ENCODE measurements around the gene GPR146.

GPR146 gene

DNA sequence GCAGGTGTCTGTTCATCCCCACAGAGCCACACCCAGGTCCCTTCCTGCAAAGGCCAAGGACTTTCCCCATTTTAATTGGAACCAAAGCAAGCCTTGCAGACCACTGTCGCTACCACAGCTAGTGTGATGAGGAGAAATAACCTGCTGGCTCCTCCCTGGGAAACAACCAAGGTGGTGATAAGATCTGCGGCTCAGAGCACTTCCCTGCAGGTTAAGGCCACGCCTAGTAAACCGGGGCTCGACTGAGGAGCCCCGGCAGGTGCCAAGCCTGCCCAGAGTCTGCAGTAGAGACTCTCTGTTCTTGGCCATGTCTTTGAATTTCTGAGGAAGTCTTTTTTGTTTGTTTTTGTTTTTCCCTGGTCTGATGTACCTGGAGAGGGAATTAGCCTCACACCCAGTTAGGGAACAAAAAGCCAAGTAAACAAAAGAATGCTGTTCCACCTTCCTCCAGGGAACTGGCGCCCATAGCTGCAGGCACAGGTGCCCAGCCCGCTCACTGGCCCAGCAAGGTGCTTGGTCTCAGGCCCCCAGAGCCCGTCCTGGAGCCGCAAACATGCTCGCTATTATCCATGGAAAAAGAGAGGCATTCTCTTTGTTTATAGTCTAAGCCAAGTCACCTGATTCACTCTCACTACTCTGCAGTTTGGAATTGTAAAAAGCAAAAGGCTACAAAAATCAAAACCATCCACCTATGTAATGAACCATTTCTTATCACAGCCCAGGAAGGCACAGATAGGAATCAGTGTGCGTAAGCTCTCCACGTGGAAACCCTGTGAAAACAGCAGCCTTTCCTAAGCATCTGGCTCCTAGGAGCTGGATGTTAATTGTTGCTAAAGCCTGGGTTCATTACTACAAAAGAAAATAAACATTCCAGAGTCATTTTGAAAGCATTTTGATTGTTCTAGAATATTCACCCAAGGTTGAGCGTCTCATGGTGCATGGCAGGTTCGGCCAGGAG, 2.7 kb downstream of the GPR146 start:
- no peak for DNase-seq

DNA sequence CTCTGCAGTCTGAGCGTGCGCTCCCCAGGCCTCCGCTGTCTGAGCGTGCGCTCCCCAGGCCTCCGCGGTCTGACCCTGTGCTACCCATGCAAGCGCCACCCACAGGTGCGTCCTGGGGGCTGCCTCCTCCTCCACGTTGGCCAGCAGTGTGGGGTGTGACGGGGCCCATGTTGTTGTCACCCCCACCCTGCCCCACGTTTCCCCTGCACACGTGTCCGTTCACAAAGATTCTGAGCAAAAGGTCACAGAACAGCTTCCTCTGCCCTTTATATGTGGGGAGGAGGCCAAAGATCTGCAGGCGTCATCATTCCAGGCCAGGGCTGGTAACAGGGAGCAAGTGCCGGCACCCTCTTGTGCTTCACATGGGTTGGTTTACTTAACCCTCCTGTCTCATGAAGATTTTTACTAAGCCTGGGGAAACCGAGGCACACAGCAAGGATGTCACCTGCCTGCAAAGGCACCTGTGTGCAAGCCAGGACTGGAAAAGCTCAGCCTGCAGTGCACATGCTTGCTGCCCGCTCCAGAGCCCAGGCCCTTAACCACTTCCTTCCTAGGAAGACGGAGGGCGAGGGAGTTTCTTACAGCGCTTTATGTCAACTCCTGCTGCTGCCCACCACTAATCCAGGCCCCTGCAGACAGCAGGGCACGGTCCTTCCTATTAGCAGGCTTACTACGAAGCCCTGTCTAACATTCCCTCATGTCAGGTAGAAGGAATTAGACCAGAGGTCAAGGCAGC, 4.8 kb downstream of the GPR146 start:
- no peak for DNase-seq

DNA sequence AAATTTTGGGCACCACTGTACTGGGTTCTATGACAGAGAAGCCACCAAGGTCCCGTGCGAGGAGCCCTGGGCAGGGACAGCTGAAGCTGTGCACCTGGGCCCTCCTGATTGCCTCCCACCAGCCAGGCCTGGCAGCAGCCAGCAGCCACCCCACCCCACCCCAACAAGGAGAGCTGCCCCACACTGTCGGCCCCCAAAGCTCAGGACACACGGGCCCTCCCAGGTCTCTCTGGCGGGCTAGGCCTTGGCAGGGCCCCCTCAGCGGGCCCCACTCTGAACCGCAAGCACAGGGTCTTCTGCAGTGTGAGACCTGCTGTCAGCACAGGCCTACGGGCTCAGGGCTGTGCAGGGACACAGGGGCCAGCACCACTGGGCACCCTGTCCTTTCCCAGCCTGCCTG, 5.5 kb downstream of the GPR146 start:
- DNase-seq: no peak

DNA sequence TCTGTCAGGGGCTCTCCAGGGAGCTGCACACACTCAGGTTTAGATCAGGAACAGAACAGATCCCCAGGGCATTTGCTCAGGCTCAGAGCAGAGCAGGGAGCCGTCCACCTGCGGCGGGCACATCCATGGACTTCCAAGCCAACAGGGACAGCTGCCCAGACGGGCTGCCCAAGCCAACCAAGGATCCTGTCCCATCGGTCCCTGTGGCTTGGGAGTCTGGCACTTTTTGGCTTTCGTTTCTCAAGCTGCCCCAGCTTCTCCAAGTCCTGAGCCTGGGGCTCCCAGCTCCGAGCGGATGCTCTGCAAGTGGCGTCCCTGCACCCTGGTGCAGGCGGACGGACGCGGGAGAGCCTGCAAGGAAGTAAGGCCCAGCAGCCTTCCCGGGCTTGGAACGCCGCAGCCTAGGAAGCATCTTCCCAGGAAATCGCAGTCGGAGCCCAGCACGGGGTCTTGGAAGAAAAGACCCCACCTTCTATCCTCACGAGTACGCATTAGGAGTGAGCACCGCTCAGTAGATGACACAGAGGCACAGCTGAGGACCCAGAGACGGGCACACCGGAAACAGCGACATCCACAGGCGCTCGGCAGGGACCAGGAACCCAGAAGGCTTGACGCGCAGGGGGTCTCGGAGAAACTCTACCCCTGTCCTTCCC, 6.0 kb downstream of the GPR146 start:
- DNase-seq: no peak

DNA sequence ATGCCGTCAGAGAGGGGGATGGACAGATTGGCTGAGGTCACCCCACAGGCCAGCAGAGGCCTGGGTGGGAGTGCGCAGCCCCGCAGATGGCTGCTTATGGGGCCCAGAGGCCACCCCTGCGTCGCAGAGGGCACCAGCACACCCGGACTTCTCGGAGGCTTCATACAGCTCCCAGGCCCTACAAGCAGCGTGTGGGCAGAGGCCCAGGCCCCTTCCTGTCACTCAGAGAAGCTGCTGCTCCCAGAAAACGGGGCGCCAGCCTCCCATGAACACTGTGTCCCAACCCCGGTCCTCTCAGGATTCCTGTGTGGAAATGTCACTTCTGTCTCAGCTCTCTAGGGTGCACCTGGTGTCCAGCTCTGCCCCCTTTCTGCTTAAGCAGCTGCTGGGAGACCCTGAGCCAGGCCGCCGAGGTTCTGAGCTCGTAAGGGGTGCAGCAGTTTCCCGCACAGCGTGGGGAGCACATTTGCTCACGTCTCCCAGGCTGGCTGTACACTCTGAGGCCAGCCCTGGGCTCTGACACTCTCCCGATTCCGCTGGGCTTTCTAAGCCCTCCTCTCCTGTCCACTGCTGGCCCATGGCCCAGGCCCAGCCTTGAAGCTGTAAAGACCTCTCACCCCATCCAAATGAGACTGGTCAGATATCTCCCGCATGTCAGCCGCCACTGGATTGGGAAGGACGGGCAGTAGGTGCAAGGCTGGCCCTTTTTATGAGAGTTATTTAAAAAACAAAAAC, 6.8 kb downstream of the GPR146 start:
- no peak for DNase-seq

DNA sequence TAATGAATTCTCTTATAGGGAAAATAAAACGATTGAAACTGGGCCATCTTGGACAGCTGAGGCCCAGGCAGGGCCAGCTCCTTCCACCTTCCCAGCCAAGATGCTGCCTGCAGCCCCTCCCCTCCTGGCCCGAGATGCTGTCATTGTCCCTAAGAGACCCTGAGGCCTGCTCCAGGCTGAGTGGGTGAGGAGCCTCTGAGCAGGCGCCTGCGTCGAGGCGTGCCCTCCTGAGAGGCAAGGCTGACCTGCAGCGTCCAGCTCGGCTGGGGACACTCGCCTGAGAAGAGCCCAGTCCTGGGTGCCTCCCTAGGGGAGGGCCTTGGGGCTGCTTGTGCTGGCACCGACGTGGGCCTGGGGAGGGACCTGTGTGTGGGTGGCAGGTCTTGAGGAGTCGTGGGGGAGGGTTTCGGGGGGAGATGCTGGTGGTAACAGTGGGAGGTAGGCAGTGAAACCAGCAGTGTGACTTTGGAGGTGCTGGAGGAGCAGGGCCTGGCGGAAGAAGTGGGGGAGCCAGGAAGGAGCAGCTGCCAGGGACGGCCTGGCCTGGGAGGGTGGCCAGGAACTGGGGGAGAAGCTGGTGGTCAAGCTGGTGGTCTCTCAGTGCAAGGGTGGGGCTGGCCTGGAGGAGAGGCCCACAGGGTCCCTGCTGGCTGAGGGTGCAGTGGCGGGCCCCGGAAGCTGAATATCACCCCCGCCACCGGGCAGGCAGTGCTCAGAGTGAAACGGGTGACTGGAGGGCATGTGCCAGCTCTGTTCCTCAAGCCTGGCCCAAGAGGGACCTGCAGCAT, 7.9 kb downstream of the GPR146 start:
- no peak for DNase-seq

DNA sequence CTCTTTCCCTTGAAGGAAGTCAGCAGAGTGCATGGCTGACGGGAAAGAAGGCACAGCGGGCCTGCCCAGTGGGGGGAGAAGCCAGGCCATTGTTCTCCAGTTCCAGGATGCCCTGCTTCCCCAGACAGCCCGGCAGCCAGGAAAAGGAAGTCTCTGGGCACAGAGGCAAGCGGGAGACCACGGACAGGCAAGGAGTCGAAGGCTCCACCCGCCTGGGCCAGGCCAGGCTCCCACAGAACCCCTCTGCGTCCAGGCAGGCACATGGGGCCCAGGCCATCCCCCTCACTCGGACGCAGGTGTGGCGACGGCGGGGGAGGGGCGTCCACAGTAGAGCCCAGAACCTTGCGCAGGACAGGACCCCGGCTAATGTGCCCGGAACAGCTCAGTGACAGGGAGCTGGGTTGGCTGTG, 8.7 kb downstream of the GPR146 start:
- no peak for DNase-seq

DNA sequence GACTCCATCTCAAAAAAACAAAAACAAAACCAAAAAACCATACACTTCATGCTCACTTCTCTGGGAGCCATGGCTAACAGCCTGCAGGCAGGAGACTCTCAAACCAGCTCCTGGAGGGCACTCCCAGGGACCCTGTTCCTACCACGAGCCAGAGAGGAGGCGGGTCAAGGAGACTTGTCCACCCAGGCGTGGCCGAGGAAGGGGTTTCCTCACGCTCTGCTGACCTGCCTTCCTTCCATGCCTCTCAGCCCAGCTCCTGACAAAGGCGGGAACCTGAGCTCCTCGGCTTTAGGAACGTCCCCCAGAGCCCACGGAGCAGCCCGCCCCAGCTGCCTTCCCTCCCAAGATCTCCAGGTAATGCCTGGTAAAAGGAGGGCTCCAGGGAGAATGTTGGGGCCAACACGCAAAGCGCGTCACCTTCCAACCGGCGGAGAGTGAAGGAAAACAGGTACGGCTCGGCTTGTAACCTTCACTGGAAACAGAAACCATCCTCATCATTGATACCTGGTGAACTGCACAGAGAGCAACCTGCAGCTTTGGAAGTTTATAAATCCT, 9.5 kb downstream of the GPR146 start:
- no peak for DNase-seq

DNA sequence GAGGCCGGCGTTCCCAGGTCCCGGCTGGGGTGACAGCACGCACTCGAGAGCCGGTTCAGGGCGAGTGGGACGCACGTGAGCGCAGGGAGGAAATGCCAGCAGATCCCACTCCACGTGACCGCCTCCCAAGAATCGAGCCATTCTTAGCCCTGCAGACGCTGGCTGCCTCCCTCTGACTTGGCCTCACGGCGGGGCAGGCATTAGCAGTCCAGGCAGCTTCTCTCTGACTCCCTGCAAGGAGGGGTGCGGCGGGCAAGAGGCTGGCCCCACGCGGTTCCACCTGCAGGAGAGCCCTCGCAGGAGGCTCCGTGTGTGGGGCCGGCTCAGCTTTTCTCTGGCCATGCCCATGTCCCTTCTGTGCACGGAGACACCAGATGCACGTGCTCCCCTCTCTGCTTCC, 10.1 kb downstream of the GPR146 start:
- no peak for DNase-seq

DNA sequence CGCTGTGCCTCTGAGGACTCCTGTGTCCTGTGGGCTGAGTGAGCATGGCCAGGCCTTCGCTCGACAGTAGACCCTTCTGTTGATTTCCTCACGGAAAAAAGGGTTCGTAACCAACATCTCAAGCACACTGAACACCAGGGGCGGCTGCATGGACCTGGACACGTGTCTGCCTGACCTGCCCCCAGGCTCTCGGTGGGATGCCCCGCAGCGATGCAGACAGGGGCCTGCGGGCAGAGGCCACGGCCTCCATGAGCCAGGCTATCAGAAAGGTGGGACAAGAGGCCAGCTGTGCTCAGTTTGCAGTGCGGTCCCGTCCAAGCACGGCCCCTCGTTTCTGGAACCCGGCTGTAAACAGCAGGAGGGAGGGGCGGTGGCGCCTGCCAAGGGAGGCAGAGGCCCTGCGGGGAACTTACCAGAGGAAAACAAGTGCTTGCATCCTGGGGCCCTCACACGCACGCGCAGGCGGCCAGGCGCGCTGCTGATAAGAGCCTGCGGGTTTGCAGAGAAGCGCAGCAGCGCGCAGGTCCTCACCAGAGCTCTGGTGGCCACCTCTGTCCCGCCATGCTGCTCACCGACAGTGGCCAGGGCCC, 10.6 kb downstream of the GPR146 start:
- DNase-seq: no peak

DNA sequence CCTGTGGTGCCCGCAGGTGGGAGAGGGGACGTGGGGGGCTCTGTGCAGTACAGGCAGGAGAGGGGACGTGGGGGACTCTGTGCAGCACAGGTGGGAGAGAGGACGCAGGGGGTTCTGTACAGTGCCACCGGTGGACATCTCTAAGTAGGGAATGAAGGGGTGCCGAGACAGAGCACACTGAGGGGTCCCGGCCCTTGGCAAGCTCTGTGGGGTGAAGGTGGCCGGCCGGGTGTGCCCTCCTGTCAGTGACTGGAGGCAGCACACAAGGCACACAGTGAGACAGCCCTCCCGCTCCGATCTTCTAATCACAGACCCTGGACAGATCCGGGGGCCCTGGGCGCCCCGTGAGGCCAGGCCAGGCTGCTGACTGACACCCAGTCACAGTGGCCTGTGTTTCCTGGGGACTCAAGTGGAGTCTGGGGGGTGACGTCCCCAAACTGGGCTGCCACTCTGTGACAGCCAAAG, 11.2 kb downstream of the GPR146 start:
- DNase-seq: no peak

DNA sequence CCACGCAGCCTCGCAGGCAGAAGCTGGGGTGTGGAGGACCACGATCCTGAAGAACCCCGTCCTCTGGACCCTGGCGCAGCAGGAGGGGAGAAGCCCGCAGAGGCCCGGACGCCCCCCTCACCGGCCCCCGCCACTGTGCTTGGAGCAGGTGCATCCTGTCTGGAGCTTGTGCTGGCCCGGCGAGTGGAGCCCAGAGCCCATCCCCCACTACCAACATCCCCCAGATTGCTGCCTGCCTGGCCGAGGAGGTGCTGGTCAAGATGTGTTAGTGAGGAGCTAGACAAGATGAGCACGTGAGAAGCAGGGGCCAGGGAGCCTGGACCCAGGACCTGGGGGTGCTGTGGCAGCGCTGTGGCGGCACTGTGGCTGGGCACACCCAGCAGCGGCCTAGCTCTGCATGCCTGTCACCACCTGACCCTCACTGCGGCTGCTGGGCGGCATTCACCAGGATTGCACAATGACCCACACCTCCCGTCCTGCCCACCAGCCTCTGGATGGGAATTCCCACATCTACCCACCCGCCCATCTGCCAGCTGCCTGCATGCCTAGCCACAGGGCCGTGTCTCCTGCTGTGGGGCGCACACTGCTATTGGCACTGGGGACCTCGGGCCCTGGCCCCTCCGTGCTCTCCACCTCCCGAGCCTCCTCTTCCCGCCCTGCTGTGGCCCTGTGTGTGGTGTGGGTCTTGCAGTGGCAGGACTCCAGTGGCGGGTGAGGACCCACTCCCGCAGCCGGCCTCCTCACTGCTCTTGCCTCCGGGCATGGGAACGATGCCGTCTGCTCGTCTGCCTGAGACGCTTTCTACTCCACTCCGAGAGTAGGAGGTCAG, 11.8 kb downstream of the GPR146 start:
- no peak for DNase-seq

DNA sequence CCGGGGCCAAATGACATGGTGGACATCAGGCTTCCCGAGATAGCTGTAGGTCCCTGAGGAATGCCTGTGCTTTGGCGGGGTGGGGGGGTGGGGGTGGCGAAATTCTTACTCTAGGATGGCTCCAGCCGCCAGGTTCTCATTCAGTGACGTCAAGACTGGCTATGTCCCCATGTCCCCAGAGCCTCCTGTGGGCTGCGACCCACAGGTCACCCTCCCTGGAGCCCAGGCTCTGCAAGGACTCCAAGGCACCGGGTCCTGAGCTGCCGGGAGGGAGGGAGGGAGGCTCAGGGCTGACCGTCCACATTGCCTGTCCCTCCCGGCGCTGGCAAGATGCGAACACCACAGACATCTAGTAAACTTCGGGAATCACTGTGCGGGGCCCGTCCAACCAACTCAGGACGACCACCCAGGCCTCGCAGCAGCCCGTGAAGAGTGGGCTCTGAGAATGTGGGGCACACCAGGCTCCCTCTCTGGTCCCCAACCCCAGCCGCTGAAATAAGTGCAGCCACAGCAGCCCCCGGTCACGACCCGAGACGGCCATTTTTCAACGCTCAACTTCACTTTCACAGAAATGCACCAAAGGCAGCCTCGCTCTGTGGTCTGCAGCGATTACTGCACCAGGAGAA, 12.6 kb downstream of the GPR146 start:
- DNase-seq: no peak

DNA sequence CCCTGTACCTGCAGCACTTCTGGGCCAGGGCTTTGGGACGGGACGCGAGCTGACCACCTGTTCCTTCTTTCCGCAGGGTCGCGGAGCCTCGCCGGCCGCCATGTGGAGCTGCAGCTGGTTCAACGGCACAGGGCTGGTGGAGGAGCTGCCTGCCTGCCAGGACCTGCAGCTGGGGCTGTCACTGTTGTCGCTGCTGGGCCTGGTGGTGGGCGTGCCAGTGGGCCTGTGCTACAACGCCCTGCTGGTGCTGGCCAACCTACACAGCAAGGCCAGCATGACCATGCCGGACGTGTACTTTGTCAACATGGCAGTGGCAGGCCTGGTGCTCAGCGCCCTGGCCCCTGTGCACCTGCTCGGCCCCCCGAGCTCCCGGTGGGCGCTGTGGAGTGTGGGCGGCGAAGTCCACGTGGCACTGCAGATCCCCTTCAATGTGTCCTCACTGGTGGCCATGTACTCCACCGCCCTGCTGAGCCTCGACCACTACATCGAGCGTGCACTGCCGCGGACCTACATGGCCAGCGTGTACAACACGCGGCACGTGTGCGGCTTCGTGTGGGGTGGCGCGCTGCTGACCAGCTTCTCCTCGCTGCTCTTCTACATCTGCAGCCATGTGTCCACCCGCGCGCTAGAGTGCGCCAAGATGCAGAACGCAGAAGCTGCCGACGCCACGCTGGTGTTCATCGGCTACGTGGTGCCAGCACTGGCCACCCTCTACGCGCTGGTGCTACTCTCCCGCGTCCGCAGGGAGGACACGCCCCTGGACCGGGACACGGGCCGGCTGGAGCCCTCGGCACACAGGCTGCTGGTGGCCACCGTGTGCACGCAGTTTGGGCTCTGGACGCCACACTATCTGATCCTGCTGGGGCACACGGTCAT, 13.3 kb downstream of the GPR146 start:
- DNase-seq: no peak

DNA sequence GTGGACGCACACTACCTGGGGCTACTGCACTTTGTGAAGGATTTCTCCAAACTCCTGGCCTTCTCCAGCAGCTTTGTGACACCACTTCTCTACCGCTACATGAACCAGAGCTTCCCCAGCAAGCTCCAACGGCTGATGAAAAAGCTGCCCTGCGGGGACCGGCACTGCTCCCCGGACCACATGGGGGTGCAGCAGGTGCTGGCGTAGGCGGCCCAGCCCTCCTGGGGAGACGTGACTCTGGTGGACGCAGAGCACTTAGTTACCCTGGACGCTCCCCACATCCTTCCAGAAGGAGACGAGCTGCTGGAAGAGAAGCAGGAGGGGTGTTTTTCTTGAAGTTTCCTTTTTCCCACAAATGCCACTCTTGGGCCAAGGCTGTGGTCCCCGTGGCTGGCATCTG, 14.0 kb downstream of the GPR146 start:
- DNase-seq: no peak

DNA sequence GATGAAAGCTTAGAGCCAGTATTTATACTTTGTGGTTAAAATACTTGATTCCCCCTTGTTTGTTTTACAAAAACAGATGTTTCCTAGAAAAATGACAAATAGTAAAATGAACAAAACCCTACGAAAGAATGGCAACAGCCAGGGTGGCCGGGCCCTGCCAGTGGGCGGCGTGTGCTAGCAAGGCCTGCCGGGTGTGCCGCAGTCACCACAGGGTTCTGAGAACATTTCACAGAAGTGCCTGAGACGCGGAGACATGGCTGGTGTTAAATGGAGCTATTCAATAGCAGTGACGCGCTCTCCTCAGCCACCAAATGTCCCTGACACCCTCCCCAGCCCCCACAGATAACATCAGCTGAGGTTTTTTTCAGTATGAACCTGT, 14.5 kb downstream of the GPR146 start:
- DNase-seq: no peak

DNA sequence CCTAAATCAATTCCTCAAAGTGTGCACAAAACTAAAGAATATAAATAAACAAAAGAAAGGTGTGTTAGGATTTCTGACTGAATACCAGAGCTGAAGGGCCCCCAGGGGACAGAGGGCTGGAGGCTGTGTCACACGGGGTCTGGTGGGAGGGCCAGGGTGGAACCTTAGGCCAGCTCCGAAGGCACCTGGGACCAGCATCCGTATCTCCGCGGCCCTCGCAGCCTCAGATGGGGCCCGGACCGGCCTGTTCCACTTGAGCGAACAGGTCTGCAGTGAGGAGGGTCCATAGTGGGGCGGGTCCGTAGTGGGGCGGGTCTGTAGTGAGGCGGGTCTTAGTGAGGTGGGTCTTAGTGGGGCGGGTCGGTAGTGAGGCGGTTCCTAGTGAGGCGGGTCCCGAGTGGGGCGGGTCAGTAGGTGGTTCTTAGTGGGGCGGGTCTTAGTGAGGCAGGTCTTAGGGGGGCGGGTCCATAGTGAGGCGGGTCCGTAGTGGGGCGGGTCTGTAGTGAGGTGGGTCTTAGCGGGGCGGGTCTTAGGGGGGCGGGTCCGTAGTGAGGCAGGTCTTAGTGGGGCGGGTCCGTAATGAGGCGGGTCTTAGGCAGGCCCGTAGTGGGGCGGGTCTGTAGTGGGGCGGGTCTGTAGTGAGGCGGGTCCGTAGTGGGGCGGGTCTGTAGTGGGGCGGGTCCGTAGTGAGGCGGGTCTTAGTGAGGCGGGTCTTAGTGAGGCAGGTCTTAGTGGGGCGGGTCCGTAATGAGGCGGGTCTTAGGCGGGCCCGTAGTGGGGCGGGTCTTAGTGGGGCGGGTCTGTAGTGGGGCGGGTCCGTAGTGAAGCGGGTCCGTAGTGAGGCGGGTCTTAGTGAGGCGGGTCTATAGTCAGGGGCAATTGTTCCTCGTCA, 15.1 kb downstream of the GPR146 start:
- DNase-seq: no peak
